NCI-H774 (cell line): ENCODE results near the gene ANKDD1B.
A peak's percentile ranks its signal among the peaks of the same experiment; 100 is the strongest.

ENCODE experiments used
- DNase-seq: peaks from one replicate; lab custom pipeline; 2025; lab: John Stamatoyannopoulos, UW

Gene ANKDD1B

GRCh38 chr5:75706016-75706415 is 94.8 kb downstream of the ANKDD1B start:
- DNase-seq = no peak

- DNase-seq = no peak
Measured at GRCh38 chr5:75706775-75707174, 95.5 kb downstream of the ANKDD1B start.

GRCh38 chr5:75707911-75708509 is 96.8 kb downstream of the ANKDD1B start:
- no peak for DNase-seq

- no peak for DNase-seq
Measured at GRCh38 chr5:75710637-75711036, 99.4 kb downstream of the ANKDD1B start.

GRCh38 chr5:75711151-75711550 is 99.9 kb downstream of the ANKDD1B start:
- DNase-seq = no peak

- DNase-seq = no peak
Measured at GRCh38 chr5:75712091-75712490, 100.8 kb downstream of the ANKDD1B start.

GRCh38 chr5:75716715-75717081 is 105.4 kb downstream of the ANKDD1B start:
- DNase-seq = no peak

GRCh38 chr5:75717082-75717922 is 106.0 kb downstream of the ANKDD1B start, which contains the start of gene POC5:
TSS of gene POC5 (minus strand) at chr5:75717437. CDS start at chr5:75712937, 4,500 bp downstream.
- DNase-seq = peak; percentile 96

GRCh38 chr5:75720882-75721281 is 109.6 kb downstream of the ANKDD1B start:
- DNase-seq = no peak
